GM12875 (cell line): ENCODE data around the gene CSH2.

Experiments
- H3K4me3 ChIP-seq: one replicate; pipeline ENCODE4 v1.5.1; 2011; ENCODE audit warnings: low read depth, low read length, control low read depth
- CTCF ChIP-seq: IDR thresholded peaks from 2 replicates; pipeline ENCODE4 v1.5.1; 2011; ENCODE audit warnings: low read depth, mild to moderate bottlenecking, control low read depth, inconsistent platforms, low read length, moderate library complexity, borderline replicate concordance; ENCODE audit not compliant: insufficient read depth

Gene CSH2

GRCh38 chr17:63824362-63824761 lies 49.1 kb downstream of the CSH2 start:
- TF ChIP-seq CTCF = no peak
- no peak overlapping the region for H3K4me3 ChIP-seq

GRCh38 chr17:63823659-63824331 lies 49.7 kb downstream of the CSH2 start:
- no peak overlapping the region for H3K4me3 ChIP-seq
- TF ChIP-seq CTCF = no peak

- no peak for TF ChIP-seq CTCF
- no peak overlapping the region for H3K4me3 ChIP-seq
These were observed 50.9 kb downstream of the CSH2 start for GRCh38 chr17:63822537-63822936.
